Small intestine (tissue), 7 donors: Measurements from ENCODE around the gene RAB11FIP3. TPM values are rescaled to one million over a fixed set of nuclear protein-coding genes. Genes with fewer than 3 reads are reported as not detected.

Source experiments
- DNase-seq, 2 donors: peaks; one replicate each; pipeline versions ENCODE4 v3.0.0 to v3.0.0-alpha.2; 2013
- FAIRE-seq: peaks from 2 replicates; lab custom pipeline; 2012; peaks lifted over from hg19 to GRCh38; lab: Jason Lieb, UNC
- H3K27ac ChIP-seq, 3 donors: one replicate each; pipeline ENCODE4 v1.5.1; 2013; ENCODE audit warnings: low read length in 2 of 3, mild to moderate bottlenecking in 2 of 3, control low read depth in 1 of 3, inconsistent platforms in 1 of 3, low read depth in 1 of 3, moderate library complexity in 1 of 3
- H3K27me3 ChIP-seq, 3 donors: one replicate each; pipeline ENCODE4 v1.6.1; 2013; ENCODE audit warnings: low read length in 3 of 3, inconsistent platforms in 1 of 3; ENCODE audit not compliant: control insufficient read depth in 3 of 3, insufficient read depth in 3 of 3
- H3K36me3 ChIP-seq, 3 donors: one replicate each; pipeline ENCODE4 v1.6.1; 2013; ENCODE audit warnings: low read length in 3 of 3, inconsistent platforms in 1 of 3, low read depth in 1 of 3, mild to moderate bottlenecking in 1 of 3, moderate library complexity in 1 of 3; ENCODE audit not compliant: control insufficient read depth in 3 of 3, insufficient read depth in 2 of 3
- H3K4me1 ChIP-seq, 3 donors: one replicate each; pipeline ENCODE4 v1.6.1; 2013; ENCODE audit warnings: low read length in 2 of 3, inconsistent platforms in 1 of 3, low read depth in 1 of 3, mild to moderate bottlenecking in 1 of 3, moderate library complexity in 1 of 3; ENCODE audit not compliant: control insufficient read depth in 3 of 3, insufficient read depth in 2 of 3
- H3K4me3 ChIP-seq, 3 donors: one replicate each; pipeline ENCODE4 v1.5.1; 2013; ENCODE audit warnings: low read length in 3 of 3, control low read depth in 1 of 3, inconsistent platforms in 1 of 3, low read depth in 1 of 3, mild to moderate bottlenecking in 1 of 3, moderate library complexity in 1 of 3
- H3K9me3 ChIP-seq, 2 donors: one replicate each; pipeline ENCODE4 v1.6.1; 2013; ENCODE audit warnings: low read depth in 1 of 2, low read length in 1 of 2; ENCODE audit not compliant: control insufficient read depth in 2 of 2, insufficient read depth in 1 of 2
- WGBS, 3 donors: extraction: QIAGEN DNeasy Blood & Tissue Kit; methylation state at CpG; one replicate each; pipeline ENCODE4 v1.1.7; 2013; 5-methylcytosine and 5-hydroxymethylcytosine counted together
- polyA plus RNA-seq, 4 donors: library from polyadenylated mRNA; stranded (reverse) in 3 of 4; unstranded in 1 of 4; fragments of 200-250 nt in 3 of 4; fragments of 120-200 nt in 1 of 4; gene quantifications; one replicate each; pipeline versions ENCODE4 v1.2.1 to v1.2.3, GENCODE V29; 2013
- donor health status: healthy with polysubstance abuse.
- donor health status: control.
- donor health status: control.
- donor health status: Bipolar disorder and iron deficiency.
- donor health status: healthy.

Gene RAB11FIP3
- polyA plus RNA-seq, 4 donors, result 25.4 to 111 (median 37.2) TPM

GRCh38 chr16:441447-441846, 16.0 kb downstream of the RAB11FIP3 start:
- WGBS, 3 donors, result 95 to 97% (median 96%) methylated on average over 6 of the region's 6 CpGs

GRCh38 chr16:442976-443375, 17.5 kb downstream of the RAB11FIP3 start:
- DNase-seq (no peak), FAIRE-seq (no peak)
- 70 to 89% (median 82%) methylated on average over 6 of the region's 6 CpGs for WGBS, 3 donors
- H3K9me3 ChIP-seq, result no peaks in the 10 kb centered on the region
- no peaks in the 10 kb centered on the region for H3K4me1 ChIP-seq
- H3K27ac ChIP-seq, result no peak overlapping the region
- H3K36me3 ChIP-seq, result peaks cover 0 to 29% (median 0%) of the 10 kb centered on the region in 3 donors
- no peak overlapping the region for H3K4me3 ChIP-seq
- no peaks in the 10 kb centered on the region for H3K27me3 ChIP-seq

More at GRCh38 chr16:441447-441846, 16.0 kb downstream of the RAB11FIP3 start:
- H3K4me1 ChIP-seq, result no peaks in the 10 kb centered on the region
- H3K36me3 ChIP-seq, result peaks cover 0 to 31% (median 0%) of the 10 kb centered on the region in 3 donors
- no peaks in the 10 kb centered on the region for H3K9me3 ChIP-seq
- FAIRE-seq, result no peak
- no peaks in the 10 kb centered on the region for H3K27me3 ChIP-seq
- no peak for DNase-seq
- no peak overlapping the region for H3K27ac ChIP-seq
- no peak overlapping the region for H3K4me3 ChIP-seq

GRCh38 chr16:444027-444426, 18.6 kb downstream of the RAB11FIP3 start:
- no peak for DNase-seq
- no peaks in the 10 kb centered on the region for H3K9me3 ChIP-seq
- WGBS, 3 donors, result 89 to 94% (median 93%) methylated on average over 10 of the region's 10 CpGs

DNA sequence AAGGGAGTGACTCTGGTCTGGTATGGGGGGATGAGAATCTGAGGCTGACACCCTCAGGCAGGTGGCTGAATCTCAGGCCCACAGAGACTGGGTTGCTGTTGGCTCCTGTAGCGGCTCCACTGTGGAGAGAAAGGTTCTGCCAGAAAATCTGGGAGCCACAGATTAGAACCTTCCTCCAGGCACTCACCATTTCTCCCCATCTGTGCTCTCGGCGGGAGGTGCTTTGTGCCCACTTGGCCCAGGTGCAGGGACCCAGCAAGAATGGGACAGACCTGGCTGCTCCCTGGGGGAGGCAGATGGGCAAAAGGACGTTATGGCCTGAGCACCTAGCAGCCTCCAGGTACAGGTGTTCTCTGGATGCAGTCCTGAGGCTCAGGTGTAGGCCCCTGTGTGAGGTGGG, 20.1 kb downstream of the RAB11FIP3 start:
- no peak for DNase-seq
- no peak for FAIRE-seq
- H3K9me3 ChIP-seq, result no peaks in the 10 kb centered on the region
- H3K36me3 ChIP-seq, result peaks cover 0 to 15% (median 0%) of the 10 kb centered on the region in 3 donors
- H3K4me3 ChIP-seq, result no peak overlapping the region
- 84 to 90% (median 86%) methylated on average over 4 of the region's 4 CpGs for WGBS, 3 donors
- no peaks in the 10 kb centered on the region for H3K27me3 ChIP-seq
- no peak overlapping the region for H3K27ac ChIP-seq
- peaks cover 0 to 7% (median under 1%) of the 10 kb centered on the region in 3 donors for H3K4me1 ChIP-seq

More at GRCh38 chr16:444027-444426, 18.6 kb downstream of the RAB11FIP3 start:
- Histone ChIP-seq H3K4me1 (no peaks in the 10 kb centered on the region), H3K36me3 (peaks cover 0 to 24% (median 0%) of the 10 kb centered on the region in 3 donors), H3K27me3 (no peaks in the 10 kb centered on the region), H3K4me3 (no peak overlapping the region), H3K27ac (no peak overlapping the region)
- FAIRE-seq, result no peak

DNA sequence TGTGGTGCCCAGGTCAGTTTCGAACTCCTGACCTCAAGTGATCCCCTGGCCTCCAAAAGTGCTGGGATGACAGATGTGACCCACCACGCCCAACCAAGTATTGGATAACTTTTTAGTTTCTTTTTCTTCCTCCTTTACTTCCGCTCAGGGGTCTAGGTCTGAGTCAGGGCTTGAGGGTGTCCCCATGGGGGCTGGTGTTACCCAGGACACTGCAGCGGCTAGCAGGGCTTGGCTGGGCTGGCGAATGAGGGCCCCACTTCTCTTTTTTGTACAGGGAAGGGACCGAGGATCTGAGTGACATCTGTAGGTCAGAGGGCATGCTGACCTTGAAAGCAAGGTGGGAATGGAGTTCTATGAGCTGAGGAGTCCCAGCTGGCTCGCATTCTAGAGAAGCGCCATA, 24.9 kb downstream of the RAB11FIP3 start:
- H3K27ac ChIP-seq, result peak overlapping the region in 1 of 3 donors; percentile 34
- H3K4me1 ChIP-seq, result peaks cover 0 to 9% (median 2%) of the 10 kb centered on the region in 3 donors
- 59 to 69% (median 62%) methylated on average over 8 of the region's 8 CpGs for WGBS, 3 donors
- no peak for DNase-seq
- no peak overlapping the region for H3K4me3 ChIP-seq
- no peaks in the 10 kb centered on the region for H3K9me3 ChIP-seq
- H3K27me3 ChIP-seq, result no peaks in the 10 kb centered on the region
- FAIRE-seq, result no peak
- H3K36me3 ChIP-seq, result peaks cover 0 to under 1% (median 0%) of the 10 kb centered on the region in 3 donors

DNA sequence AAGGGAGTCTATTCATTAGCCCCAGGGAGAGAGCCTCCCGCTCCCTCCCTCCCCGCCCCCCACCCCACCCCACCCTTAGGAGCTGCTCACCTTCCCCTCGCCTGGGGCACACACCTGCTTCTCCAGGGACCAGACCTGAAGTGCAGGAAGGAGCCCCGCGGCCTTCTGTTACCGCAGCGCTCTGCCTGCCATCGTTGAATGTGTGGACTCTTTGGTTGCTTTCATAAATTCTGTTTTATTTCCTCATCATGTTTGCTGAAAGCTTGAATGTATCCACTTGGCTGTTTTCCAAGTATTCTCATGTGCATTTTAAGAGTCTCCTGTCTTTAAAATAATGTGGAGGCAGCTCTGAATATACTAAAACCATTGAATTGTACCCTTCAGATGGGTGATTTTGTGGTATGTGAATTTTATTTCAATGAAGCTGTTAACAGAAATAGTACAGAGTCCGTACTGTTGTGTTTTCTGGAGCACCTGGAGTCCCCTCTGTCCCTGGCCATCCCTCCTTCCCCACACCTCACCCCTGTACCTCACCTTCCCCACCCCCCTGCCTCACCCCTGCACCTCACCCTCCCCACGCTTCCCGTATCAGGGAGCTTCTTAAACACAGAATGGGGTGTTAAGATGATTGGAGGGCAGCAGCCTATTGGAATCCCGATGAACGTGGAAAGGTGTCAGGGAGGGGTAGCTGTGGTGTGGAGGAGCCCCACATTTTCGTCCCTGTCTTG, 25.5 kb downstream of the RAB11FIP3 start:
- Histone ChIP-seq H3K36me3 (peaks cover 0 to 4% (median 0%) of the 10 kb centered on the region in 3 donors), H3K4me3 (no peak overlapping the region), H3K27me3 (no peaks in the 10 kb centered on the region), H3K9me3 (no peaks in the 10 kb centered on the region), H3K4me1 (peaks cover 0 to 9% (median 2%) of the 10 kb centered on the region in 3 donors), H3K27ac (no peak overlapping the region)
- no peak for FAIRE-seq
- WGBS, 3 donors, result 36 to 65% (median 53%) methylated on average over 13 to 14 of the region's 14 CpGs
- DNase-seq, result peak in 1 of 2 donors; percentile 36

DNA sequence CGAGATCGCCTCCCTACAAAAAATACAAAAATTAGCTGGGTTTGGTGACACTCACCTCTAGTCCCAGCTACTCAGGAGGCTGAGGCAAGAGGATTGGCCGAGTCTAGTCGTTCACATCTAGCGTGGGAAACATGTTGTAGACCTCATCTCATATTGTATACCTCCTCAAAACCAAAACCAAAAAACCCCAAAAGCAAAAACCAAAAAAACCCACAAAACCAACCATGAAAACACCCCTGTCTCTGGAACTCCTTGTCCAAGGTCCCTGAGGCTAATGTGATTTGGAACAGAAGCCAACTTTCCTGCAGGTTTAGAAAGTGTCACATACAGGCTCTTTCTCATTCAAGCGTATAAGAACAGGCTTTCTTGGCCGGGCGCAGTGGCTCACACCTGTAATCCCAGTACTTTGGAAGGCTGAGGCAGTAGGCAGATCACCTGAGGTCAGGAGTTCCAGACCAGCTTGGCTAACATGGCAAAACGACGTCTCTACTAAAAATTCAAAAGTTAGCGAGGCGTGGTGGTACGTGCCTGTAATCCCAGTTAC, 29.0 kb downstream of the RAB11FIP3 start:
- no peak for DNase-seq
- Histone ChIP-seq H3K4me3 (no peak overlapping the region), H3K36me3 (peaks cover 0 to 10% (median 0%) of the 10 kb centered on the region in 3 donors), H3K27me3 (no peaks in the 10 kb centered on the region), H3K9me3 (no peaks in the 10 kb centered on the region), H3K4me1 (peaks cover 0 to 25% (median 6%) of the 10 kb centered on the region in 3 donors), H3K27ac (no peak overlapping the region)
- FAIRE-seq, result no peak
- WGBS, 3 donors, result 87 to 91% (median 90%) methylated on average over 13 of the region's 13 CpGs

- 93 to 97% (median 96%) methylated on average over 11 to 12 of the region's 12 CpGs for WGBS, 3 donors
- Histone ChIP-seq H3K9me3 (no peaks in the 10 kb centered on the region), H3K27ac (no peak overlapping the region), H3K4me1 (peaks cover 0 to 19% (median 6%) of the 10 kb centered on the region in 3 donors), H3K4me3 (no peak overlapping the region), H3K27me3 (no peaks in the 10 kb centered on the region), H3K36me3 (peaks cover 0 to 12% (median 0%) of the 10 kb centered on the region in 3 donors)
- DNase-seq, result no peak
- no peak for FAIRE-seq
These were observed 30.0 kb downstream of the RAB11FIP3 start for GRCh38 chr16:455453-455852.
